ENCODE measurements around the gene PARN.

- TF ChIP-seq CTCF (IDR thresholded peaks at IDR 0.05) (no peak), POLR2A (IDR thresholded peaks at IDR 0.05) (no peak), POLR2AphosphoS5 (IDR thresholded peaks at IDR 0.05) (no peak)
Measured at GRCh38 chr16:14502256-14502875, 127.7 kb downstream of the PARN start.

Data from prostate gland (tissue), 2 donors.